Retinal pigment epithelial cell (primary cell): ENCODE results near the gene DALRD3.
A peak's percentile ranks its signal among the peaks of the same experiment; 100 is the strongest.

ENCODE experiments used
- DNase-seq: peaks from one replicate; pipeline ENCODE4 v3.0.0-alpha.2; 2010; ENCODE audit warnings: low read depth
- H3K4me3 ChIP-seq: 2 replicates; pipeline ENCODE4 v1.5.1; 2011; ENCODE audit warnings: mild to moderate bottlenecking, low read length, control low read depth, moderate library complexity
- TF ChIP-seq, protein P1 (sequence below): conservative IDR thresholded peaks from 2 replicates; pipeline ENCODE4 v1.5.1; 2011; ENCODE audit warnings: low read depth, low read length, control low read depth, inconsistent platforms

Gene DALRD3

DNA sequence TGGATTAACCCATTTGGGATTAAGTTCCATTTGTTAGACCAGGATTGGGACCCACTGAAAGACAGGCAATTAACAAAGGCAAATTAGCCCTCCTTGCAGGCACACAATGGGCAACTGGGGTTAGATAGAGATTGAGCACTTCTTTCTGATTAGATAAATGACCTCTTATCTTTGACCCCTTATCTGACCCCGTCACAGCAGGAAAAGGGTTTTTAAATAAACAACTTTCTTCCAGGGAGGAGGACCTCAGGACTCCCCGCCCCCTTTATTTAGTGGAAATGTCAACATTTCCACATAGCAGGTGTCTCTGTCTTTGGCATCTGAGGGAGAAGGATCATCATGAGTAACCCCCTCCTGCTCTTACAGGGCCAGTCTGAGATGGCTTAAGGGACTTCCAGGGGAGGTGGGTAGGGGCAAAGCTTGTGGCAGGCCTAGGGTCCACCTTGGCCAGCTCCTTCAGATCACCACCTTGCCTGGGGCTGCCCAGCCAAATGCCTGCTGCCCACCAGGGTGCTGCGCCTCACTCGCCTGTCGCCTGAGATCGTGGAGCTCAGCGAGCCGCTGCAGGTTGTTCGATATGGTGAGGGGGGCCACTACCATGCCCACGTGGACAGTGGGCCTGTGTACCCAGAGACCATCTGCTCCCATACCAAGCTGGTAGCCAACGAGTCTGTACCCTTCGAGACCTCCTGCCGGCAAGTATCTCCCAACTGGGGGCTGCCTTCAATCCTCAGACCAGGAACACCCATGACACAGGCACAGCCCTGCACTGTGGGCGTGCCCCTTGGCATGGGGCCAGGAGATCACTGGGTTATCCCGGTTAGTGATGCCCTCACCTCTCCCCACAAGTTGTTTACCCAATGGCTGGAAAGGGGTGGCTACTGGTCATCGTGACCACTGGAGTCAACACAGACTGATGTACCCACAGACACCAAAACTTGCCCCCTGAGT, 13.8 kb downstream of the DALRD3 start:
- DNase-seq, result no peak
- no peak overlapping the region for H3K4me3 ChIP-seq
- TF ChIP-seq, protein P1, sequence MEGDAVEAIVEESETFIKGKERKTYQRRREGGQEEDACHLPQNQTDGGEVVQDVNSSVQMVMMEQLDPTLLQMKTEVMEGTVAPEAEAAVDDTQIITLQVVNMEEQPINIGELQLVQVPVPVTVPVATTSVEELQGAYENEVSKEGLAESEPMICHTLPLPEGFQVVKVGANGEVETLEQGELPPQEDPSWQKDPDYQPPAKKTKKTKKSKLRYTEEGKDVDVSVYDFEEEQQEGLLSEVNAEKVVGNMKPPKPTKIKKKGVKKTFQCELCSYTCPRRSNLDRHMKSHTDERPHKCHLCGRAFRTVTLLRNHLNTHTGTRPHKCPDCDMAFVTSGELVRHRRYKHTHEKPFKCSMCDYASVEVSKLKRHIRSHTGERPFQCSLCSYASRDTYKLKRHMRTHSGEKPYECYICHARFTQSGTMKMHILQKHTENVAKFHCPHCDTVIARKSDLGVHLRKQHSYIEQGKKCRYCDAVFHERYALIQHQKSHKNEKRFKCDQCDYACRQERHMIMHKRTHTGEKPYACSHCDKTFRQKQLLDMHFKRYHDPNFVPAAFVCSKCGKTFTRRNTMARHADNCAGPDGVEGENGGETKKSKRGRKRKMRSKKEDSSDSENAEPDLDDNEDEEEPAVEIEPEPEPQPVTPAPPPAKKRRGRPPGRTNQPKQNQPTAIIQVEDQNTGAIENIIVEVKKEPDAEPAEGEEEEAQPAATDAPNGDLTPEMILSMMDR, result no peak

DNA sequence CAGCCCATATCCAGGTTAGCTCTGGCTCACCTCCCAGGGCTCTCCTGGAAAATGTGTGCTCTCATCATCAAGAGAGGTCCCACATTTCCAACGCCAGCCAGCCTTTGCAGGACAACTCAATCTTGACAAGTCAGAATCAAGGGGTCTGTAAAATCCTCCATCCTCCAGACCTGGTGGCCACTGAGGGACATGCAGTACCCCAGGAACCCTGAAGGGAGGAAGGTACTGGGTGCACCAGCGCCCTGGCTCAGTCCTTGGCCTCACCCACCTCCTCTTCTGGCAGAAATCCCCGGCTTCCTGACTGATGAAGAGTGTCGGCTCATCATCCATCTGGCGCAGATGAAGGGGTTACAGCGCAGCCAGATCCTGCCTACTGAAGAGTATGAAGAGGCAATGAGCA, 17.2 kb downstream of the DALRD3 start:
- H3K4me3 ChIP-seq, result no peak overlapping the region
- TF ChIP-seq, protein P1, result no peak
- DNase-seq, result no peak

DNA sequence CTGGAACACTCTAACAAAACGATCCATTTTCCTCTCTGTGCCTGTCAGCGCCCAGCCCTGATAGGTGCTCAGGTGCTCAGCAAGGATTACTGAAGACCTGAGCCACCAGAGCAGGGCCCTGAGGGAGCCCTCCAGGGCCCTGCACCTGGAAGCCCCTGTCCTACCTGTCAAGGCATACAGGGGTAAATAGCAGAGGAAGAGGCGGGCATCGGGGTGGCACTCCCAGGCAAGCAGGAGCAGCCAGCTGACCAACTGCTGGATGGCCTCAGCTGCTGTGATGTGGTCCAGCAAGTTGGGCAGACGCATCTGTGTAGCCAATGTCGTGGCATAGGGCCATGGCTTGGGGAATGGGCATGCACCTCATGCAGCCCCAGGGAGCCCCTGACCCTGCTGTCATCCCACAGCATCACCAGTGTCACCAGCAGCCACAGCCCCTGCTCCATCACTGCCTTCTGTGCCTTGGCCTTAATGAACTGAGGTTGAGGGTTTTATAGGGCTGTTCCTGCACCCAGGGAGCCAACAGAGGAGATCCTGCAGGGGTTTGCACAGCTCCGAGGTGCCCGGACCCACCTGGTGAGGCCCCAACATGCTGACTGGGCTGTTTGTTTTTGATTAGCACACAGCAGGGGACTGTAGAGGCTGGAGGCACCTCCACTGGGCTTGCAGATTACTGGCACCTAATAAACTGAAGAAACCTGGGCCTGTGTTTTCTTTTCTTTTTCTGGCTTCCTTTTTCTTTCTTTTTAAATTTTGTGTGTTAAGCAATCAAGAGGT, 19.1 kb downstream of the DALRD3 start:
- H3K4me3 ChIP-seq, result no peak overlapping the region
- DNase-seq, result no peak
- TF ChIP-seq, protein P1, result no peak

DNA sequence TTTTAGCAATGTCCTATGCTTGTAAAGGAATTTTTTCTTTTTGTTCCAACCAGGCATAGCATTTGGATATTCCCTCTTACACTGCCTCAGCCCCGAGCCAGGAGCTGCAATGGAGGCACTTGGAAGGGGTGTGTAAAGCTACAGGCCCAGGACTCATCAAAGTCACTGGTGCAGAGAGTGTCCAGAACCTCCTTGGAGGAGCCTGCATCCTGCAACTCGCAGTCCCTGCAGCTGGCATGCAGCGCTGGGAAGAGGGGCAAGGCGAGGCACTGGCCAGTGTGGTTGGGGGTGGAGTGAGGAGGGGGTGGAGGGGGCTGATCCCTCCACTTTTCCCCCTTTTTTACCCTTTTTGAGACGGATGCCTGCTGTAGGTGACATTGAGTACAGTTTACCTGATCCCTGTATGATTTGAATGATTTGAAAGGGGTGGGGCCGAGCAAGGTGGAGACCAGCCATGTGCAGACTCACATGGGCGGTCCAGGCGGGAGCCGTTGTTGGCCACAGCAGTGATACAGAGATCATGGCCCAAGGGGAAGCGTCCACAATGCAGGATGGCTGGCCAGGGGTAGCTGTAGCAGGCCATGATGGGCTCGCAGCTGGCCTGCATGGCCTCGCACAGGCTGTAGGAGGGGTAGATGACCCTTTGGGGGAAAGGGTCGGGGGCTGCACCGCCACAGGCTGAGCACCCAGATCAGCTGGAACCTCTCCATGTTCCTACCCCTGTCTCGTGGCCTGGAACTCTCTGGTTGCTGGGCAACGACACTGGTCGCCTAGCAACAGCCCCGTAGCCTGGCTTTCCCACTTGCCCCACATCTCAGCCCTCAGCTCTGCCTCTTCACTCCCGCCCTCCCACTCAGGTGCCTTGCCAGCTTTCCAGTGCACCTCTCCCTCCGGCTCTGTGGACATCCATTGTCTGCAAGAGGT, 20.4 kb downstream of the DALRD3 start:
- TF ChIP-seq, protein P1, result no peak
- H3K4me3 ChIP-seq, result no peak overlapping the region
- DNase-seq, result no peak

DNA sequence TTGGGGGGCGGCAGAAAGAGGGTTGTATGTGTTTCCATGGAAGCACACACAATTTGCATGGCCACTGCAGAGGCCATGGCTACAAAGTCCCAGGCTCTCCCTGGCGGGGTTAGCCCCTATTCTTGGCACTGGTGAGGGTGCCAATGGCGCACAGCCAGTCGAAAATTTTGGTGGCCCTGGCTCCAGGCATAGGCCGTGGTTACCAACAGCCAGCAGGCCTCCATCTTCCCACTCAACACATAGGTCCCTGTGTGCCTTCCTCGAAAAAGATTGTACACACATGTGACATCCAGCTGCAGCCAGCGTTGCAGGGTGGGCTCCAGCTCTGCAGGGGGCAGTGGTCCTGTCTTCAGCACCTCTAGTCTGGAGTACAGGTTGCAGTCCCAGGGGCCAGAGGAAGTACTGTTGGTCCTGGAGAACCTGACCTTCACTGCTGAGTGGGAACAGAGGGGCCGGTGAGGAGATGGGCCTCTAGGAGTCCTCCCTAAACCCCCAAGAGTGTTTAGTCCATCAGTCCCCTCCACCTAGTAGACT, 21.2 kb downstream of the DALRD3 start:
- no peak for DNase-seq
- TF ChIP-seq, protein P1, result peak; percentile 10
- H3K4me3 ChIP-seq, result no peak overlapping the region

DNA sequence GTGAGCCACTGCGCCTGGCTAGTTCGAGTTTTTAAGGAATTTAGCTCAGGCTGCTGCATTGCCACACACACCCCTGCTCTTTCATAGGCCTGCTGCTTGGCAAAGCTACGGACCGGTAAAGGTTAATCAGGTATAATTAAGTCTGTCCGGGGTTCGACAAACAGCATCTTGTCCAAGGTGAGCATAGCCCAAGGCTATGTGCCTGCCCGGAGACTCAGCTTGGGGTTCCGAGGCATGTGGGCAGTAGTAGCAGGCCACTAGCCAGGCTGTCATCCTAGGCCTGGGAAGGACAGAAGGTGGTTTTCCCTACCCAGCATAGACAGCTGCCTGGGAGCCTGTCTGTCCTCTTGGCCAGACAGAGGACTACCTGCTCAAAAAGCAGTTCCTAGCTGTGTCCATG, 21.7 kb downstream of the DALRD3 start:
- TF ChIP-seq, protein P1, result no peak
- H3K4me3 ChIP-seq, result no peak overlapping the region
- DNase-seq, result no peak
